C4-2B (cell line): Measurements from ENCODE around the gene SERPINB10.

Experiments
- H3K27ac ChIP-seq: fragments of 450-650 bp; 2 replicates; pipeline ENCODE4 v1.5.1; 2017
- CTCF ChIP-seq: fragments of 450-650 bp; conservative IDR thresholded peaks from 2 replicates; pipeline ENCODE4 v1.5.1; 2017; ENCODE audit warnings: mild to moderate bottlenecking
- ZFX ChIP-seq: fragments of 450-650 bp; IDR thresholded peaks from 2 replicates; pipeline ENCODE4 v1.6.1; 2017

The SERPINB10 gene

GRCh38 chr18:63905361-63905760 is 2.4 kb upstream of the SERPINB10 start:
- H3K27ac ChIP-seq, result no peak overlapping the region
- TF ChIP-seq ZFX (no peak), CTCF (no peak)

- no peak overlapping the region for H3K27ac ChIP-seq
Measured at GRCh38 chr18:63906056-63906455, 1.7 kb upstream of the SERPINB10 start.

DNA sequence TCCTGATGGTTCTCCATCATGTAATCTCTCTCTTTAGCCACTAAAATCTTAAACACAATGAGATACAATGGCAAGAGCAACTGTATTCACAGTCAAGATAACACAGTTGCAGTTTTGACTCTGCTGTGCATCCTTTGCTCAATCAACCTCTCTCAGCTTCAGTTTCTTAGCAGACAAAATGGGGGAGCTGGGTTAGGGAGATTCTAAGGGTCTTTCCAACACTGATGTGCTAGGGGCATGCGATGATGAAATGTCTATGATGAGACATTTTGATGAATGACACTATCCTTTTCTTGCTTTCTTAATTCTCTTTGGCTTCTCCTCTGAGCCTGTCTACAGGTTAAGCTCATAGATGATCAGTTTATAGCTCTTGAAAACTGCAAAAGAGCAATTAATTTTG is 1.1 kb downstream of the SERPINB10 start:
- H3K27ac ChIP-seq, result no peak overlapping the region
- no peak for TF ChIP-seq ZFX
- TF ChIP-seq CTCF, result no peak

More at GRCh38 chr18:63906056-63906455, 1.7 kb upstream of the SERPINB10 start:
- no peak for TF ChIP-seq CTCF
- no peak for TF ChIP-seq ZFX

- TF ChIP-seq ZFX (no peak), CTCF (no peak)
- no peak overlapping the region for H3K27ac ChIP-seq
Measured at GRCh38 chr18:63909870-63910269, 2.1 kb downstream of the SERPINB10 start.

DNA sequence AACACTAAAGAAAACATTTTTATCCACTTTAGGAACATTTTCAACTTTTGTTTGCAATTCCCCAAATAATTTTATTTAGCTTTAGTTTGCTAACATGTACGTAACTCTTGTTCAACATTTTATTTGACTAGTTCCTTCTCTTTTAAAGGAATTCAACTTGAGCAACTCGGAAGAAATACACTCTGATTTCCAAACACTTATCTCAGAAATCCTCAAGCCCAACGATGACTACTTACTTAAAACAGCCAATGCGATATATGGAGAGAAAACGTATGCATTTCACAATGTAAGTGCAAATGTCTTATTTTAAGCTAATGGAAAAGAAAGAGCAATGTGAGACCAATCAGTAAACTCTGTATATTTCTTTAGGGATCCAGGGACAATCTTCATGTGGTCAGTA is 10.1 kb downstream of the SERPINB10 start:
- H3K27ac ChIP-seq, result no peak overlapping the region
- TF ChIP-seq CTCF (no peak), ZFX (no peak)

DNA sequence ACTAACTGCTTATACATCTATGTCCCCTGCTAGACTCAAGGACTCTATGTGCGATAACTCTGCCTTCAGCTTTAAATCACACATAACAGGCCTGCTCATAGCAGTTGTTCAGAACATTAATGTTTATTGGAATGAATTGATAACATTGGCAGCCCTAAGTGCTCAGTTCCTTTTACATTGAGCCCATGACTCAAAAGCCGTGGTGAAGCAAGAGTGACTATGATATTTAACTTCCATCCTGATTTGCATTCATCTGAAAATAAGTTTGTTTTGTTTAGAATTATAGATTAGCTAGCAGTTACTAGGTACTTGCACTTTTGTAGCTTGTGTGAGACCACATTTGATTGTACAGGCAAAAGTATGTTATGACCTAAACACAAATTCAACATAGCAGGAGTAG is 14.3 kb downstream of the SERPINB10 start:
- H3K27ac ChIP-seq, result no peak overlapping the region
- TF ChIP-seq CTCF, result no peak
- no peak for TF ChIP-seq ZFX

DNA sequence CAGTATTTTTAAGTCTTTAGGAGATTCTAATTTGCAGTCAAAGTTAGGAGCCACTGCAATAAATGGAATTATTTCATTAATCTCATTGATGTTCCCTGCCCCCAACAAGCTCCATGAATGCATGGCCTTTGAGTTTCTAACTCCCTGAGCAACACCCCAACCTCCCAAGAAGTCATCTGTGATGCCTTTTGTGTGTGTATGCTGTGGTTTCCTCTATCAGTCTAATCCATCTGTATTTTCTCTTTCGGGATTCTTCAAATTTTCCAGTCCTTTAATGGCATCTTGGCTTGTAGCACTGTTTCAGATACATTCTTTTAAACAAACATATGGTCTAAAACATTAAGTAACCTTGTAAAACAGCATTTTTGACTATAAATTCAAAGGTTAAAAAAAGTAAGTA is 16.8 kb downstream of the SERPINB10 start:
- TF ChIP-seq CTCF (no peak), ZFX (no peak)

More for the DNA sequence above, 16.8 kb downstream of the SERPINB10 start:
- no peak overlapping the region for H3K27ac ChIP-seq
